Activated T-cell treated with anti-CD3 and anti-CD28 coated beads, Interleukin-2, amount 50 U/mL, for 24 hours (primary cell): ENCODE results near the gene PIM1.
A peak's percentile ranks its signal among the peaks of the same experiment; 100 is the strongest.
"Not testable (repeated sequence)": the region's sequence is repeated elsewhere in the genome, so short reads cannot be mapped to it uniquely, and the experiment has no call there.

Experiments
- DNase-seq: peaks from one replicate; pipeline ENCODE4 v3.0.0-alpha.2; 2020
- H3K27ac Mint-ChIP-seq: 2 replicates; pipeline ENCODE4 v1.8.0; 2020; ENCODE audit warnings: mild to moderate bottlenecking, mixed read lengths
- H3K27me3 Mint-ChIP-seq: 2 replicates; pipeline ENCODE4 v1.8.0; 2020; ENCODE audit warnings: mixed read lengths
- H3K36me3 Mint-ChIP-seq: 2 replicates; pipeline ENCODE4 v1.8.0; 2020; ENCODE audit warnings: low read depth, mixed read lengths
- H3K4me1 Mint-ChIP-seq: 2 replicates; pipeline ENCODE4 v1.8.0; 2020; ENCODE audit warnings: low read depth, mixed read lengths
- H3K4me3 Mint-ChIP-seq: 2 replicates; pipeline ENCODE4 v1.8.0; 2020; ENCODE audit warnings: mild to moderate bottlenecking, moderate library complexity, mixed read lengths
- H3K9me3 Mint-ChIP-seq: 2 replicates; pipeline ENCODE4 v1.8.0; 2020; ENCODE audit warnings: mixed read lengths

The PIM1 gene

GRCh38 chr6:37169496-37170272 is at the start of gene PIM1:
TSS of gene PIM1 (plus strand) at chr6:37170152. CDS start at chr6:37170576, 424 bp downstream.
- peak within 1 kb of the TSS; percentile 97 for H3K27ac Mint-ChIP-seq
- peaks cover 42% of the 10 kb centered on the region for H3K4me1 Mint-ChIP-seq
- peaks cover 44% of the 10 kb centered on the region for H3K36me3 Mint-ChIP-seq
- no peaks in the 10 kb centered on the region for H3K27me3 Mint-ChIP-seq
- H3K9me3 Mint-ChIP-seq = no peaks in the 10 kb centered on the region
- peak; percentile 99 for DNase-seq
- H3K4me3 Mint-ChIP-seq = peak within 1 kb of the TSS; percentile 91

GRCh38 chr6:37121556-37121955 is 48.4 kb upstream of the PIM1 start:
- H3K36me3 Mint-ChIP-seq = no peaks in the 10 kb centered on the region
- DNase-seq = no peak
- no peaks in the 10 kb centered on the region for H3K9me3 Mint-ChIP-seq
- H3K27ac Mint-ChIP-seq = no peak overlapping the region
- no peak overlapping the region for H3K4me3 Mint-ChIP-seq
- H3K4me1 Mint-ChIP-seq = peaks cover 4% of the 10 kb centered on the region
- H3K27me3 Mint-ChIP-seq = peaks cover 2% of the 10 kb centered on the region

DNA sequence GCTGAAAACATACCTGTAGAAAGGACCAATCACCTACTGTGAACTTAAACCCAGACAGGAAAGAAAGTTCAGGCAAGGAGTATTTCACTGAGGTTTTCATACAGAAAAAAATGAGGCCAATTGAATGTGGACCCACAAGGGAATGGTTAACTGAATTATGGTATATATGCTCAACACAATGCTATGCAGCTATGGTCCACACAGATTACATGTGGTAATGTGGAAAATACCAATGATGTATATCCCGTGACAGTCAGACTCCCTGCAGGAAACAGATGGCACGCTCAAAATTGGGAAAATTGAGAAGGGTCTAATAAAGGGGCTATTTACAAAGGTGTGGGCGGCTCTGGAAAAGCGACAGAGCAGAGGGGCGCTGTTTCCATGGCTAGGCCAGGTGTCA is 47.1 kb upstream of the PIM1 start:
- Mint-ChIP-seq H3K27ac (no peak overlapping the region), H3K4me1 (peaks cover 4% of the 10 kb centered on the region), H3K4me3 (no peak overlapping the region), H3K9me3 (no peaks in the 10 kb centered on the region), H3K36me3 (no peaks in the 10 kb centered on the region), H3K27me3 (peaks cover 2% of the 10 kb centered on the region)
- DNase-seq = no peak

GRCh38 chr6:37123957-37124729 is 45.8 kb upstream of the PIM1 start:
- DNase-seq = no peak
- H3K4me3 Mint-ChIP-seq = no peak overlapping the region
- H3K9me3 Mint-ChIP-seq = no peaks in the 10 kb centered on the region
- peaks cover 2% of the 10 kb centered on the region for H3K27me3 Mint-ChIP-seq
- peaks cover 4% of the 10 kb centered on the region for H3K4me1 Mint-ChIP-seq
- H3K36me3 Mint-ChIP-seq = no peaks in the 10 kb centered on the region
- peak overlapping the region; percentile 37 for H3K27ac Mint-ChIP-seq

DNA sequence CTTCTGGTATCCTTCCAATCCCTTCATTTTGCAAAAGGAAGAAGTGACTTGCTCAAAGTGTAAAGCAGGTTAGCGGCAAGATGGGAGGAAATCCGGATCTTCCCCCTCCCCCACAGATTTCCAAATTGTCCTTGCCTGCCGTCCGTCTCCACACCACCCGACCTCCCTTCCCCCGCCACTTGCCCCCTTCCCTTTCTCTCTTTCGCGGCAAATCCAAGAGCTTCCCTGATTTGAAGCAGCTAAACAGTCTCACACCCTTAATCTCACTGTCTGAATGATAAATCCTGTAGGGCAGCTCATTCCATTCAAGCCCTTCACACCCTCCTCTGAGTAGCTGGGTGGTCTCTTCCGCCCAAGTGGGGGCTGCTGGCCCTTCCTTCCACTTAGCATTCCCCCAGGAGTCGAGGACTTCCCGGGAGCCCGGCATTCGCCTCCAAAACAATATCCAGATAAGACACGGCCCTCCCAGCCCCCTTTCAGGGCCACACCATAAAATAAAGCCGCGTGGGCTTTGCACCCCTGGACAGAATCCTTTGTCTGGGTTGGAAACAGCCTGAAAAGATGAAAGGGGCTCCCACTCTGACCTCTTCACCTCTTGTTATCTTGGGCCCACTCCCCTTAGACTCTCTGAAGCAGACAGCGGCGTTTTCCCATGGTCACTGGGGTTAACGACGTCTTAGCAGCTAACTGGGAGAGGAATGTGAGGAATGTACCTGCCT is 44.0 kb upstream of the PIM1 start:
- Mint-ChIP-seq H3K4me1 (peaks cover 3% of the 10 kb centered on the region), H3K9me3 (no peaks in the 10 kb centered on the region), H3K27me3 (peaks cover 2% of the 10 kb centered on the region), H3K27ac (no peak overlapping the region), H3K4me3 (no peak overlapping the region), H3K36me3 (no peaks in the 10 kb centered on the region)
- no peak for DNase-seq

DNA sequence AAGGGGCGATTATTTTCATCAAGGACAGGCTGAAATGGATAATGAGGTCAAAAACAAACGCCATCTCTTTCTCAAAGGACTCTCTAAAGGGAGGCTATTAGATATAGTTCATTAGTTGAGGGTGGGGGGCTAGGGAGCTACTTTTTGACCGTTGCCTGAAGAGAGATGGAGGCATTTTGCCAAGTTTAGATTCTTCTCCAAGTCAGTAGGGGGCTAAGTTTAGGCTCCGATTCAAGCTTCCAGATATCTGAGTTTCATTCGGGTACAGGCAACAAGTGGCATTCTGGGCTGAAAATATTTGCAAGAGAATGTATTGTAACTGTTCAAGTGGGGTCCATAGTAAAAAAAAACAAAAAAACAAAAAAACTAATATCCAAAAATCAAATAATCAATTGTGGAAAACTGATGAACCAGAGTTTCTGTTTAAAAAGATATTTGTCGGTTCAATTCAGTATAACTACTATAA is 43.4 kb upstream of the PIM1 start:
- H3K36me3 Mint-ChIP-seq = no peaks in the 10 kb centered on the region
- H3K4me1 Mint-ChIP-seq = peaks cover 3% of the 10 kb centered on the region
- no peak overlapping the region for H3K27ac Mint-ChIP-seq
- H3K4me3 Mint-ChIP-seq = no peak overlapping the region
- DNase-seq = no peak
- H3K27me3 Mint-ChIP-seq = peaks cover 2% of the 10 kb centered on the region
- H3K9me3 Mint-ChIP-seq = no peaks in the 10 kb centered on the region

DNA sequence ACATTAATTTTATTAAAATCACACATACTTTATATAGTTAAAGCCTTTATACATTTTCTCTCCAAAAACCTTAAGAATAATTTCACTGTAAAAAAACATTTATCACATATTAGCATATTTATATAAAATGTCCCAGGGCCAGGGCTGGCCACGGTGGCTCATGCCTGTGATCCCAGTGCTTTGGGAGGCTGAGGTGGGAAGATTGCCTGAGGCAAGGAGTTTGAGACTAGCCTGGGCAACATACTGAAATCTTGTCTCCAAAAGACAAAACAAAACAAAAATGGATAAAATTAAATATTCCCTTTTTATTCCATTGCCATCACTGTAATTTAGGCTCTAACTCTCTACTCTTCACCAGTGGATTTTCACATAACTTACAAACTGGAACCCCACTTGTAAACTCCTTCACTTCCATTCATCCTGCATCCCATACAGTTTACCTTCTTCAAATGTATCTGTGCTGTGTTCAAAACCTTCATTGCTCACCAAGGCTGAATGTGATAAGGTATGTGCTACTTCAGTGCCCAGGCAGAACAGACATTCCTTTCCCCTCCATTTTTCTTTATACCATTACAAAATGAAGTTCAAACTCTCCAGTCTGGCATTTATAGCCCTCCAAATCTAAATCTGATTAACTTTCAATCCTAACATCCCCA is 42.9 kb upstream of the PIM1 start:
- Mint-ChIP-seq H3K4me1 (peaks cover 3% of the 10 kb centered on the region), H3K27ac (no peak overlapping the region), H3K27me3 (peaks cover 2% of the 10 kb centered on the region)

GRCh38 chr6:37127961-37128862 is 41.7 kb upstream of the PIM1 start:
- no peak for DNase-seq
- peaks cover 3% of the 10 kb centered on the region for H3K4me1 Mint-ChIP-seq
- H3K36me3 Mint-ChIP-seq = no peaks in the 10 kb centered on the region
- peaks cover 2% of the 10 kb centered on the region for H3K27me3 Mint-ChIP-seq
- no peak overlapping the region for H3K27ac Mint-ChIP-seq
- H3K9me3 Mint-ChIP-seq = no peaks in the 10 kb centered on the region
- H3K4me3 Mint-ChIP-seq = no peak overlapping the region

More for the DNA sequence above, 42.9 kb upstream of the PIM1 start:
- no peak overlapping the region for H3K4me3 Mint-ChIP-seq
- DNase-seq = no peak
- no peaks in the 10 kb centered on the region for H3K9me3 Mint-ChIP-seq
- H3K36me3 Mint-ChIP-seq = no peaks in the 10 kb centered on the region

GRCh38 chr6:37128863-37129443 is 41.0 kb upstream of the PIM1 start:
- not testable (repeated sequence) for H3K27me3 Mint-ChIP-seq, H3K36me3 Mint-ChIP-seq, DNase-seq, H3K4me3 Mint-ChIP-seq, H3K27ac Mint-ChIP-seq, H3K4me1 Mint-ChIP-seq, H3K9me3 Mint-ChIP-seq

GRCh38 chr6:37129566-37129965 is 40.4 kb upstream of the PIM1 start:
- peaks cover 2% of the 10 kb centered on the region for H3K27me3 Mint-ChIP-seq
- H3K27ac Mint-ChIP-seq = no peak overlapping the region
- no peak for DNase-seq
- H3K4me3 Mint-ChIP-seq = no peak overlapping the region
- no peaks in the 10 kb centered on the region for H3K36me3 Mint-ChIP-seq
- peaks cover 9% of the 10 kb centered on the region for H3K4me1 Mint-ChIP-seq
- no peaks in the 10 kb centered on the region for H3K9me3 Mint-ChIP-seq

- Mint-ChIP-seq H3K27ac (no peak overlapping the region), H3K36me3 (no peaks in the 10 kb centered on the region), H3K4me1 (peaks cover 13% of the 10 kb centered on the region), H3K9me3 (no peaks in the 10 kb centered on the region), H3K27me3 (peaks cover 2% of the 10 kb centered on the region), H3K4me3 (no peak overlapping the region)
- DNase-seq = no peak
Measured at GRCh38 chr6:37130704-37131103, 39.2 kb upstream of the PIM1 start.

DNA sequence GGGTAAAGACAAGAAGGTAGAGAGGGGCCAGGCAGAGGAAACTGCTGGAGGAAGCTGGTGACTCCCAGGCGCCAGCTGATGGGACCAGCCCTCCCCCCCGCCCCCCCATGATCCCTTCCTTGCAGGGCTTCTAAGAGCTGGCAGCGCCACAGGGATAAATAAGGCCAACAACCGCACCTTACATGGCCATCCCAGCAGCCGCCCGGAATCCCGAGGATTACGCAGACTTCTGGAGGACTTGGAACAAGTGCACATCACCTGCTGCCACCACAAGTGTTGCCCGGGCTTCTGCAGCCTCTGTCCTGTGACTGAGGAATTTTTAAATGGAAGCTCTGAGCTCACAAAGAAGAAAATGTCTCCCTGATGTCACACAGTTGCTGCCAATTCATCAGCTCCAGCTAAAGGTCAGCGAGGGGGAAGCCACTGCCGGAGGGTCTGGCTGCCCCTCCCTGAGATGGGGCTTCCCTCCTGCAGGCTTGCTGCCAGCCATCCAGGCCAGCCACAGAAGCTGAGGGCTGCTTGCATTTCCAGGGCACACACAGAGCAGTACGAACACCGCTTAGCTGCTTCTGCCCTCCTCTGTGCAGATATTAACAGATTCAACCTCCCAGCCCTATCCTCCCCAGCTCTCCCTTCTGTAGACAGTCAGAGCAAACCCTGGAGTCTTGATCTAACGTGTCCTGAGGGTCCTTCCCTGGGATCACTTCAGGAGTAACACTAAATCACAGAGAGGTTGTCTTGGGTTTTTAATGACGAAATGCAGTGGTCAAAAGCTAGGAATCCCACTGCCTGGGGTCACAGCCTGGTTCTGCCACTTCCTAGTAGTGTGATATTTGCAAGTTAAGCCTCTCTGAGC is 38.6 kb upstream of the PIM1 start:
- Mint-ChIP-seq H3K9me3 (no peaks in the 10 kb centered on the region), H3K27me3 (peaks cover under 1% of the 10 kb centered on the region), H3K4me3 (no peak overlapping the region), H3K4me1 (peaks cover 17% of the 10 kb centered on the region), H3K36me3 (no peaks in the 10 kb centered on the region), H3K27ac (no peak overlapping the region)
- no peak for DNase-seq

- Mint-ChIP-seq H3K4me3 (no peak overlapping the region), H3K27me3 (no peaks in the 10 kb centered on the region), H3K27ac (no peak overlapping the region), H3K36me3 (no peaks in the 10 kb centered on the region), H3K4me1 (peaks cover 21% of the 10 kb centered on the region), H3K9me3 (no peaks in the 10 kb centered on the region)
- no peak for DNase-seq
Measured at GRCh38 chr6:37131960-37132253, 38.0 kb upstream of the PIM1 start.
